GM19397 (cell line): ENCODE data around the gene SELENOO.
"Not testable (repeated sequence)": the region's sequence is repeated elsewhere in the genome, so short reads cannot be mapped to it uniquely, and the experiment has no call there.

Experiments
- ATAC-seq: cut with Tn5 transposase; IDR thresholded peaks from one replicate; pipeline ENCODE4 v1.9.1; 2021; ENCODE audit warnings: mild to moderate bottlenecking, moderate library complexity; ENCODE audit not compliant: unreplicated experiment

The SELENOO gene

DNA sequence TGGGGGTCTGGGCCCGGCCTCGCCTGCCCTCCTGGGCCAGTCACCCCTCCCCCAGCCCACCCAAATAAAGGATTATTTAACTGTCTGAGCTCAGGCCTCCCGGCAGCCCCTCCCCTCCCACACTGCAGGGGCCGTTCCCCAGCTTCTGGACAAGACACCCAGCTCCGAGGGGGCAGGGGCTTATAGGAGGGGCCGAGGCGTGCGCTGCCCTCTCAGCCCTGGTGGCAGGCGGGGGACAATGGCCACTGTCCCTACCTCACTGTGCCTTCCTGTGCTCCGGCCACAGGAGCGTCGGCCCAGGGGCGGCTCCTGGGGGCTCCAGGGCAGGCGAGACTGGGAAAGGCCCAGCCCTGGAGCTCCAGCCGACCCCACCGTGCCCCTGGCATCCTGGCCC, 2.2 kb upstream of the SELENOO start:
- no peak for ATAC-seq

DNA sequence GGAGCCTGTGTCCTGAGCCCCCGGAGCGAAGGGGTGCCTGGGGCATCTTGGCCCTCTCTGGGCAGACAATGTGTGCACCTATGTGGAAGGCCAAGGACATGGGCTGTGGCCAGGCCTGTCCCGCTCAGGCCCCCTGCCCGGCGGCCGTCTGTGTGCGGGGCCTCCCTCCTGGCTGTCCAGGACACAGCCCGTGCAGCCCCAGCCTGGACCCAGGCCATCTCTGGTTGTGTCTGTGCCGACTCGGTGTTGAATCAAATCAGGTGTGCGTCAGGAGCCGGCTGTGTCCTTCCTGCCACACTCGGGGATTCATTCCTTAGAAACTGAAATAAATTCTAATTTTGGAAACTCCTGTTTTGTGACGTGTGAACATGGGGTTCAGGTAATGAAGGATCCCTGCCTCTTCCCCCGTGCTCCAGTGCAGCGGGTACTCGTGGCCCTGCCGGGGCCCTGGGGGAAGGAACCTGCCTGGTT, 1.5 kb upstream of the SELENOO start:
- no peak for ATAC-seq

DNA sequence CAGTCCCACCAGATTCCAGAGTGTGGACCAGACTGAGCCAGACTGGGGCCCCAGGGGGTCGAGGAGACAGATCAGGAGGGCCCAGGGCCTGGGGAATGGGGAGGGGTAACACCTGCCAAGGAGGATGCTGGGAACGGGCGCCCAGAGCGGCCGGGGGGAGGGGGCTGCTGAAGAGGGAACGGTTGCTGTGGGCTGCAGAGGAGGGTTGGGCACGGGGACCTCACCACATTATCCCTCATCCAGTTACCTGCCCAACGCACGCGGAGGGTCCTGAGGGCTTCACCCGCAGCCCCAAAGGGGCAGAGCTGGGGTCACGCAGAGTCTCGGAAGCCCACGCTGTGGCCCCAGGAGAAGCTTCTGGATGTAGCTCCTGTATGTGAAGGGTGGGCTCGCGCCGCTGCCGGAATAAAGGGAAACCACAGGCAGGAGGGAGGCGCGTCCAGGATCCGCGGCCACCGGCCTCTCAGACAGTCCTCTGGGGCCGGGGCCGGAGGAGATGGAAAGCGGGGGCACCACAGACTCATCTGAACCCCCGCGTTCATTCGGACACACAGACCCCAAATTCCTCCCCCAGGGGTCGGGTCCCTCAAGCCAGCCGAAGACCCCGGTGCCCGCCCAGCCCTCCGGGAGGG, 866 bp upstream of the SELENOO start:
- no peak for ATAC-seq

DNA sequence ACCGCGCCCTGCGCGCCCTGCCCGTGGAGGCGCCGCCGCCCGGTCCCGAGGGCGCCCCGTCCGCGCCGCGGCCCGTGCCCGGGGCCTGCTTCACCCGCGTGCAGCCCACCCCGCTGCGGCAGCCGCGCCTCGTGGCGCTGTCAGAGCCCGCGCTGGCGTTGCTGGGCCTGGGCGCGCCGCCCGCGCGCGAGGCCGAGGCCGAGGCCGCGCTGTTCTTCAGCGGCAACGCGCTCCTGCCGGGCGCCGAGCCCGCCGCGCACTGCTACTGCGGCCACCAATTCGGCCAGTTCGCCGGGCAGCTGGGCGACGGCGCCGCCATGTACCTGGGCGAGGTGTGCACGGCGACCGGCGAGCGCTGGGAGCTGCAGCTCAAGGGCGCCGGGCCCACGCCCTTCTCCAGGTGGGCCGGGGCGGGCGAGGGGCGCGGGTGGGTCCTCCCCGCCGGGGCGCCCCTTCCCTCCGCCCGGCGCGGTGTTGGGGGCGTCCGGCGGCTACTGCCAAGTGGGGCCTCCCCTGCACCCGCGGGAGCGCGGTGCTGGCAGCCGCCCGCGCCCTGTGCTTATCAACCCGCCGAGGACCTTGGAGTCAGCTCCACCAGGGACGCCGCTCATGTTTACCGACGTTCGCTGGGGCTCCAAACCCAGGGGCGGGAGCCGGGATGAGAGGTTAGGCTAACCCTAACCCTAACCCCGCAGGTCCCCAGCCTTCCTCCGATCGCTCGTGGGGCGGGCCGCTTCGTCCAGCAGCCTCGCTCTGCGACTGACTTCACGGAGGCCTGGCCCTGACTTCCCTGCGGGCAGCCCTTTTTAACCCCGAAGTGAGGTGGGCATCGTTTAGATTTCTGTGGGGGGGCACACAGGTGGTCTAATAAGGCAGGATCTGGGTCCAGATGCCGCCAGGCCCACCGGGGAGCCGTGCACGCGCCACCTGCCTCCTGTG, 649 bp downstream of the SELENOO start:
- ATAC-seq, result peak; percentile 26

DNA sequence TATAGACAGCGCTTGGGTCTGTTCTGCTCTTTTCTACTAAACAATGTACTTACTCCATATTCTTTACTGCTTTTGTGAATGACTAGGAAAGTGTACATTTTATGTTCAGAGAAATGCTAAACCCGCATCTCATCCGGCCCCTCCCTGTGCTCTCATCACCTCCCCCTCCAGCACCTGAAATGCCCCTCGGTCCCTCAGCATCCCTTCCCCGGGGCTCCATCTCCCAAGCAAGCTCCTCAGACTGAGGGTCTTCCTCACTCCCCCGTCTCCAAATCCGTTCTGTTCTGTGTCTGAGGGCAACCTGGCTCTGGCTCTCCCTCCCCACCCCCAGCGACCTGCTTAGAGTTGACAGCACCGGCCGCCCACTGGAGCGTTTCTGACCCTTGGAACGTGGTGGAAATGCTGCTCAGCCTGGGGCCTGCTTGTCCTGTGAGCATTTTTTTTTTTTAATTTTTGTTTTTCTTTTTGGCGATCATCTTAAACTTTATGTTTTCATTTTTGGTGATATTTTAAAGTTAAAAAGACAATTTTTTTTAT, 1.4 kb downstream of the SELENOO start:
- no peak for ATAC-seq

DNA sequence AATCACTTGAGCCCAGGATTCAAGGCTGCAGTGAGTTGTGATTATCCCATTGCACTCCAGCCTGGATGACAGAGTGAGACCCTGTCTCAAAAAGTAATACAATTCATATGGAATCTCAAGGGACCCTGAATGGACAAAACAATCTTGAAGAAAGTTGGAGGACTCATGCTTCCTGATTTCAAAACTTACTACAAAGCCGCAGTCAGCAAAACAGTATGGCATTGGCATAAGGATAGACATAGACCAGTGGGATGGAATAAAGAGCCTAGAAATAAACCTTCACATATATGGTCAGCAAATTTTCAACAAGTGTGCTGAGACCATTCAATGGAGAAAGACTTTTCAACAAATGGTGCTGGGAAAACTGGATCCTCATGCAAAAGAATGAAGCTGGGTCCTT, 2.5 kb downstream of the SELENOO start:
- no peak for ATAC-seq

DNA sequence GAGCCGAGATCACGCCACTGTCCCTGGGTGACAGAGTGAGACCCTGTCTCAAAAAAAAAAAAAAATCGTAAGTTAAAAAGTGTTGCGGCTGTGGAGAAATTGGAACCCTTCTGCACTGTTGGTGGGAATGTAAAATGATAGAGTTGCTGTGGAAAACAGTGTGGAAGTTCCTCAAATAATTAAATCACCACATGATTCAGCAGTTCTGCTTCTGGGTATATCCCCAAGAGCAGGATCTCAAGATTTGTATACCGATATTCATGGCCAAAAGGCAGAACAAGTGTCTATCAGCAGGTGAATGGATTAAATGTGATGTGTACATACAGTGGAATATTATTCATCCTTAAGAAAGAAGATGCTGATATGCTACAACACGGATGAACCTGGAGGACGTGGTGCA, 3.8 kb downstream of the SELENOO start:
- ATAC-seq, result no peak

DNA sequence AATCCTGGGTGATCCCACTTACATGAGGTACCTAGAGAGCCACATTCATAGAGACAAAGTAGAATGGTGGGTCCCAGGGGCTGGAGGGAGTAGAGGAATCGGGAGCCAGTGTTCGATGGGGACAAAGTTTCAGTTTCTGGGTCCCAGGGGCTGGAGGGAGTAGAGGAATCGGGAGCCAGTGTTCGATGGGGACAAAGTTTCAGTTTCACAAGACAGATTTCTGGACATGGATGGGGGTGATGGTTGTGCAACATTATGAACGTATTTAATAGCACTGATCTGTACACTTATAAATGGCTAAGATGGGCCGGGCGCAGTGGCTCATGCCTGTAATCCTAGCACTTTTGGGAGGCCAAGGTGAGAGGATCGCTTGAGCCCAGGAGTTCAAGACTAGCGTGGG, 4.2 kb downstream of the SELENOO start:
- not testable (repeated sequence) for ATAC-seq

DNA sequence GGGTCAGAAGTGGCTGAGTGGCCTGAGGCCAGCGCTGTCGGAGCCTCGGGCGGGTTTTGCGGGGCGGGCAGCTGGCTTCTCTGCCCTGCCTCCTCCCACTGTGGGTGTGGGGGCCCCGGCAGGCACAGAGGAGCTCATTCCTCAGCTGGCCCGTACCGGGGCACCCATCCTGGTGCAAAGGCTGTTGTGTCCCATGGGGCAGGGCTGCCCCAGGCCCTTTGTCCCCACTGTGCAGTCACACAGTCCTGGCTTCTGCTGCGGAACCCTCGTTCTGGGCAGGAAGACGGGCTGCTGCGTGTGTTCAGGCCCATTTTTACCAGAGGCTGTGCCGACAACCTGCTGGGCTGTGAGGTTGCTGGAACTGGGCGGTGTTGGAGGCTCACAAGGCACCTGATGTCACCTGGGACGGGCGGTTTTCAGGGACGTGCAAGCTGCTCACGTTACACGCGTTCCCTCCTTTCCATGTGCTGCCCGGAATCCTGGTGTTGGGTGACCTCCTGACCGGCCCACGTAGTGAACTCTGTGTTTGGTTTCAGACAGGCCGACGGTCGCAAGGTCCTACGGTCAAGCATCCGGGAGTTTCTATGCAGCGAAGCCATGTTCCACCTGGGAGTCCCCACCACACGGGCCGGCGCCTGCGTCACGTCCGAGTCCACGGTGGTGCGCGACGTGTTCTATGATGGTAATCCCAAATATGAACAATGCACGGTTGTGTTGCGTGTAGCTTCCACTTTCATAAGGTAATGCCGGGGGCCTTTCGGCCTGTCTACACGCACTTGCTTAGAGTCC, 5.2 kb downstream of the SELENOO start:
- no peak for ATAC-seq

DNA sequence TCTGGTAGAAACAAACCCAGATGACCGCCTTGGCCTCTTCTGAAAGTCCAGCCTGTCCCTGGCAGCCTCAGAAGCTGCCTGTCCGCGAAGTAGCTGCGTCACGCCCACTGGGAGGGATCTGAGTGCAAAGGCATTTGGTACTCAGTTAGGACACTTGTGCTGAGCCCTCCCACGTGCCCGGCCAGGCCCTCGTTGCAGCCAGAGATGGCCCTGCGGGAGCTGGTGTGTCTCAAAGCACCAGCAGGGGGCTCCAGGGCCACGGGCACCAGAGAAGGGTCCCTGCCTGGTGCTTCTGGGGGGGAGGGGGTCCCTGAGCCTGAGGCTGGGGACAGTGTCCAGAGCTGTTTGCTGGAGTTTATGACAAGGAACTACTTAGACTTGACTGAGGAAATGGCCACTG, 5.8 kb downstream of the SELENOO start:
- no peak for ATAC-seq

DNA sequence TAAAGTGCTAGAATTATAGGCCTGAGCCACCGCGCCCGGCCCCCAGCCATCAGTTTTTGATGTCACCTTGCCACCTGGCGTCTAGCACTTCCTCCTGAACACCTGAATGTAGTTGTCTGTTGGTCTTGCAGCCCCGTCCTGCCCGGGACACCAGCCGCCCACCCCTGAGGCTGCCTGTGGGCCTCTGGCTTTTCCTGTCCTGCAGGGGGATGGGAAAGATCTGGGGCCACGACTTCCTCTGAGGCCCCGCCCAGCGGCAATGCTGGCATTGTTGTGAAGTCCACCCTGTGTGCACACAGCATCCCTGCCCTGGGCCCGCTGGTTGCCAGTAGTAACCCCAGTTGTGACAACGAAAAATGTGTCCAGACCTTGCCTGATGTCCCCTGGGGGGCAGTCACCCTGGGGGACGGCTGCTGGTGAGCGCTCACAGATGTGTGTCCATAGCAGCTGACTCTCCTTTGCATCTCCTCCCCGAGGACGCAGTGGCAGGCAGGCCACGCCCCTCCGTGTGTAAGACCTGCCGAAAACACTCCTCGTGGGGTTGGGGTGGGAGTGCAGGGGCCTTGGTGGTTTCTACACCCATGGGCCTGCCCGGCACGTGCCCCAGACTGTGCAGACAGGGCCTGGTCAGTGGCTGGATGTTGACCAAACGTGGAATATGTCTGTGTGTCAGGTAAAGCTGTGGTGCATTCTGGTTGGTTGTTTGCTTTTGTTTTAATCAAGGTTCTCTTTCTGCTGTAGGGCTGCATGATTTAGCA, 6.8 kb downstream of the SELENOO start:
- ATAC-seq, result no peak

DNA sequence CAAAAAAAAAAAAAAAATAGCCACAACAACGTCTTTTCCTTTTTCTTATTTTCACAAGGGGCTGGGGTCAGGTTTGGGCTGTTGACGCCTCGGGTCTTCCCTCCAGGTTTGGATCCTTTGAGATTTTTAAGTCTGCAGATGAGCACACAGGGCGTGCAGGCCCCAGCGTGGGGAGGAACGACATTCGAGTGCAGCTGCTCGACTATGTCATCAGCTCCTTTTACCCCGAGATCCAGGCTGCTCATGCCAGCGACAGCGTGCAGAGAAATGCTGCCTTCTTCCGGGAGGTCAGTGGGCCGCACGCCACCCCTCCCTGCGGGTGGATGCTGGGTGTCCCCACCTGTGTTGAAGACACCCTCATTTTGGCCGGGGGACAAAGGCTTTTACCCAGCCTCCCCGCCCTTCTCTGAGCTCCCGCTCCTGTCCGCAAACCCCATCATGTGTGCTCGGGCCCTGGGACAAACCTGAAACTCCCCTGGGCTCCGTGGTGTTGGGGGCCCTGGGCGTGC, 7.7 kb downstream of the SELENOO start:
- no peak for ATAC-seq

DNA sequence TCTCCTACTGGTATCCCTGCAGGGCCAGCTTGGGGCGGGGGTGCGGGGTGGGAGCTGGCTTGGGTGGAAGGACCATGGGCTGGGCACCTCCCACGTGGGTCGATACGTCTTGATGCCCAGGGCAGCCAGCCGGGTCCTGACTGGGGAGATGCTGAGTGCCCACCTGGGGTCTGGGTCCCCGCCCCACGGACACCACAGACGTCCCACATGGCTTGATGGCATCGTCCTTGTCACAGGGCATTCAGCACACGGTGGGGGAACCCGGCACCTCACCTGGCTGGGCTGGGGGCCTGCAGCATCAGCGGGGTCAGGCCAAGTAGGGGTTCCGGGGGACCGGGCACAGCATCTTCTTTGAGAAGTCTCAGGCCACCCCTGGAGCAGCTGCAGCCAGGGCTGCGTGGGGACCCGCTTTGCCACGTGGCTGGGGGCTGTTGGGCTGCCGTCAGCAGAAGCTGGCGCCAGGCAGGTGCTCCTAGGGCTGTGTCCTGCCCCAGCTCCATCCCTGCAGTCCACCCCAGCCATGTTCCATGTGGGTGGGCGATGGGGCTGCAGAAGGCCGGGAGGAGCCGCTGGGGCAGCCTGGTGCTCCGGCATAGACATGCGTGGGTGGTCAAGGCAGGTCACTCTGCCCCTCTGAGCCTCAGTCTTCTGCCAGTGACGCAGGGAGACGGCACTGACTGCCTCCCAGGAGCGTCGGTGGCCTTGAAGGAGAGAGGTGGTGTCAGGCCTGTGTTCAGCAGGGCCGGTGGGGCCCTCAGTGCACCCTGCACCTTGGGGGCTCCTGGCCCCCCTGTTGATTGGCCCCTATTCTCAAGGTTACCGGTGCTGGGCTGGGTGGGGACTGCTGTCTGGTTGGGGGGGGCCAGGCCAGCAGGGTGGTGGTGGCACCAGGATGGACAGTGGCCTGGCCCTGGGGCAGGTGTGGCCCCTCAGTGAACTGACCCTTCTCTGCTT, 8.4 kb downstream of the SELENOO start:
- no peak for ATAC-seq

DNA sequence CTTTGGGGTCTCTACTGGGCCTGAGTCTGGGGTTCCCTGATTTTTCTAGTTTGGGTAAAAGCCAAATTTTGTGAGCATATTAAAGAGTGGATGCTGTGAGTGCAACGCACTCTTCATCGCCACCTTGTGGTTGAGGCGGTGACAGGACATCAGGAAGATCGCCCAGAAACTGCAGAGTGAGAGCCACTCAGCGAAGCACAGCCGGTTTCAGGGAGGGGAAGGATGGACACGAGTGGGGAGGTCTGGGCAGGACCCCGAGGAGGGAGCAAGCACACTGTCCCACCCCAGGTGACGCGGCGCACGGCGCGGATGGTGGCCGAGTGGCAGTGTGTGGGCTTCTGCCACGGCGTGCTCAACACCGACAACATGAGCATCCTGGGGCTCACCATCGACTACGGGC, 9.1 kb downstream of the SELENOO start:
- ATAC-seq, result no peak

DNA sequence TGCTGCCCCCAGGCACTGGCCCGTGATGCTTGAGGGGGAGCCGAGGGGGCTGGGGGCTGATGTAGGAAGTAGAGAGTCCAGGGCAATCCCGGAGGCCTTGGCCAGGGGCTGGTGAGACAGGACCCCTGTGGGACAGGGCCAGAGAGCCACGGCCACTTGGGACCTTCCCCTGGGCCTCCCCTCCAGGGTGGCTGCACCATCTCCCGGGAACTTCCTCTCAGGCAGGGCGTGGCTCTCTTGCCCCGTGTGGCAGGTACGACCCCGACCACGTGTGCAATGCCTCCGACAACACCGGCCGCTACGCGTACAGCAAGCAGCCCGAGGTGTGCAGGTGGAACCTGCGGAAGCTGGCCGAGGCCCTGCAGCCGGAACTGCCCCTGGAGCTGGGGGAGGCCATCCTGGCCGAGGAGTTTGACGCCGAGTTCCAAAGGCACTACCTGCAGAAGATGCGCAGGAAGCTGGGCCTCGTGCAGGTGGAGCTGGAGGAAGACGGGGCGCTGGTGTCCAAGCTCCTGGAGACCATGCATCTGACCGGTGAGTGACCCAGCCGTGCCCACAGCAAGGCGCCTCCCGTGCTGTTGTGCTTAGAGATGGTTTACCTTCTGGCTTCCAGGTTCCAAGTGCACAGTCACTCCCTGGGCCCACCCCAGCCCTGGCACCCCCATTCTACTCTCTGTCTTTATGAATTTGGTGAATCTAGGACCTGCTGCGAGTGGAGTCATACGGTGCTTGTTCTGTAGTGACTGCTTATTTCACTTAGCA, 9.7 kb downstream of the SELENOO start:
- ATAC-seq, result no peak

DNA sequence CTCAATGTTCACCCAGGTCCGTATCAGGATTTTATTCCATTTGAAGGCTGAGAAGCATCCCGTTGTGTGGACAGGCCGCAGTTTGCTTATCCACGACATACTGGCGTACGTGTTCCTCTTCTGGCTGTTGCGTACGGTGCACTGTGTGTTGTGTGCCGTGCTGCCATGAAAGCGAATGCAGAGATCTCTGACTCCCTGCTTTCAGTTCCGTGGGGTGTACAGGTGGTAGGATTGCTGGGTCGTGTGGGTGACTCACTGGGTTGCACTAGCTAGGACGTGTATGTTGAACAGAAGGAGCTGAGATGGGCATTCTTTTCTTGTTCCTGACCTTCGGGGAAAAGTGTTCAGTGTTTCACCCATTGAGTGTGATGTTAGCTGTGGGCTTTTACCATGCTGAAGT, 10.3 kb downstream of the SELENOO start:
- no peak for ATAC-seq

DNA sequence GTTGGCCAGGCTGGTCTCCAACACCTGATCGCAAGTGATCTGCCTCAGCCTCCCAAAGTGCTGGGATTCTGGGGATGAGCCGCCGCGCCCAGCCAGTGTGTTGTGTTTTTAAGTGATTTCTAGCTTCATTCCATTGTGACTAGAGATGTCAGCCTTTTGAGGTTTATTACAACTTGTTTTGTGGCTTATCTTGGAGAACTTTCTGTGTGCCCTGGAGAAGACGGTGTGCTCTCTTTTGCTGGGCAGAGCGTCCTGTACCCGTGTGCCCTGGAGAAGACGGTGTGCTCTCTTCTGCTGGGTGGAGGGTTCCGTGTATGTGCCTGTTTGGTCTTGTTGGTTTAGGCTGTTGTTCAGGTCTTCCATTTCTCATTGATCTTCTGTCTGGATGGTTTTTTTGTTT, 12.5 kb downstream of the SELENOO start:
- ATAC-seq, result no peak

DNA sequence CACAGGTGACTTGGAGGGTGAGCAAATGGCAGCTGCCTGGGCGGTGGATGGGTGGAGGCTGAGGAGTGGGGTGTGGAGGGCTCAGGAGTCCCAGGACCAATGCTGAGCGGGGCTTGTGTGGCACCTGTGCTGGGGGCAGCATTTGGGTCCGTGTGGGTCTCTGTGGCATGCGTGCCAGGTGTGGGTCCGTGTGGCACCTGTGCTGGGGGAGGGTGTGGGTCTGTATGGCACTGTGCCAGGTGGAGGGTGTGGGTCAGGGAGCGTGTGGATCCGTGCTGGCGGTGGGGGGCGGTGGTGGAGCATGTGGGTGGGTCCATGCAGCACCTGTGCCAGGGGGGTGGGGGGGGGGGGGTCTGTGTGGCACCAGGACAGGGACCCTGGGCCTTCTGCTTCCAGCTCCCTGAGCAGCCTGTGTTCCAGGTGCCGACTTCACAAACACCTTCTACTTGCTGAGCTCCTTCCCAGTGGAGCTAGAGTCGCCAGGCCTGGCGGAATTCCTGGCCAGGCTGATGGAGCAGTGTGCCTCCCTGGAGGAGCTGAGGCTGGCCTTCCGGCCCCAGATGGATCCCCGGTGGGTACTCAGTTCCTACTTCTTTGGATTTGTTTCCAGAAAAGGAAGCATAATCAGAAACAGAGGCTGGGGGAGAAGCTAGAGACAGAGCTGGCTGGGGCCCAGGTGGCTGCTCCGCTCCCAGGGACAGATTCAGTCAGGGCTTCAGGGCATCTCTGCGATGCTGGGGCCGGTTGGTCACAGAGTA, 14.7 kb downstream of the SELENOO start:
- ATAC-seq, result no peak
